HEK293T (cell line): ENCODE measurements around the gene CC2D1B.

Experiments used
- ARNT ChIP-seq: fragments of 450-650 bp; IDR thresholded peaks from 2 replicates; pipeline ENCODE4 v1.6.1; 2017; ENCODE audit warnings: mild to moderate bottlenecking
- BHLHE40 ChIP-seq: fragments of 450-650 bp; IDR thresholded peaks from 2 replicates; pipeline ENCODE4 v1.6.1; 2016; ENCODE audit warnings: mild to moderate bottlenecking, moderate library complexity, borderline replicate concordance
- FOXK2 ChIP-seq: fragments of 450-650 bp; IDR thresholded peaks from 2 replicates; pipeline ENCODE4 v1.6.1; 2016; ENCODE audit warnings: mild to moderate bottlenecking
- FOXM1 ChIP-seq: fragments of 450-650 bp; IDR thresholded peaks from 2 replicates; pipeline ENCODE4 v1.6.1; 2017; ENCODE audit warnings: mild to moderate bottlenecking, borderline replicate concordance
- HDGF ChIP-seq: fragments of 450-650 bp; IDR thresholded peaks from 2 replicates; pipeline ENCODE4 v1.6.1; 2017; ENCODE audit warnings: antibody characterized with exemption, borderline replicate concordance
- LEF1 ChIP-seq: fragments of 450-650 bp; IDR thresholded peaks from 2 replicates; pipeline ENCODE4 v1.6.1; 2017; ENCODE audit warnings: mild to moderate bottlenecking, borderline replicate concordance
- NFRKB ChIP-seq: fragments of 450-650 bp; IDR thresholded peaks from 2 replicates; pipeline ENCODE4 v1.6.1; 2016; ENCODE audit warnings: mild to moderate bottlenecking, moderate library complexity
- PKNOX1 ChIP-seq: fragments of 450-650 bp; IDR thresholded peaks from 2 replicates; pipeline ENCODE4 v1.6.1; 2016
- SP1 ChIP-seq: fragments of 450-650 bp; IDR thresholded peaks from 2 replicates; pipeline ENCODE4 v1.6.1; 2017
- SUZ12 ChIP-seq: fragments of 450-650 bp; IDR thresholded peaks from 2 replicates; pipeline ENCODE4 v1.6.1; 2016; ENCODE audit warnings: mild to moderate bottlenecking
- TARDBP ChIP-seq: fragments of 450-650 bp; IDR thresholded peaks from 2 replicates; pipeline ENCODE4 v1.6.1; 2016
- ZNF384 ChIP-seq: fragments of 450-650 bp; IDR thresholded peaks from 2 replicates; pipeline ENCODE4 v1.6.1; 2016

DNA sequence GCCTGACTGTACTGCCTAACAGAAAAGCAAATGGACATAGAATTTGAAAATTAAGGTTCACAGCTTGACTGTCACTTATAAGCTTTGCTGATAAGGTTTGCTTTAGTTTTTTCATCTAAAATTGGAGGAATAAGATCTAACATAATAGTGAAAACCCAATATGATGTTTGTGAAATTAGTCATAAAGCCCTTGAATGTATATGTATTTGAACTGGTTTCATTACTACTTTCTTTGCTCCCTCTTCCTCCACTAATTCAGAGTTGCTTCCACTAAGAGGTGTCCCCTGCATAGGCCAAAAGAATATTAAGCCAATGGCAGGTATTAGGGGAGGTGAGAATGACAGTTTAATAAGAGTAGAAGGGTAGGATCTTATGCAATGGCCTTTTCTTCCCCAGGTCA lies 48.9 kb upstream of the CC2D1B start:
- no peak for TF ChIP-seq NFRKB
- TF ChIP-seq HDGF = no peak
- no peak for TF ChIP-seq TARDBP
- no peak for TF ChIP-seq PKNOX1
- TF ChIP-seq FOXK2 = no peak
- TF ChIP-seq SP1 = no peak
- TF ChIP-seq SUZ12 = no peak
- TF ChIP-seq FOXM1 = no peak
- TF ChIP-seq ARNT = no peak
- no peak for TF ChIP-seq BHLHE40
- no peak for TF ChIP-seq LEF1
- no peak for TF ChIP-seq ZNF384
